ENCODE data around the gene ZNF101.

DNA sequence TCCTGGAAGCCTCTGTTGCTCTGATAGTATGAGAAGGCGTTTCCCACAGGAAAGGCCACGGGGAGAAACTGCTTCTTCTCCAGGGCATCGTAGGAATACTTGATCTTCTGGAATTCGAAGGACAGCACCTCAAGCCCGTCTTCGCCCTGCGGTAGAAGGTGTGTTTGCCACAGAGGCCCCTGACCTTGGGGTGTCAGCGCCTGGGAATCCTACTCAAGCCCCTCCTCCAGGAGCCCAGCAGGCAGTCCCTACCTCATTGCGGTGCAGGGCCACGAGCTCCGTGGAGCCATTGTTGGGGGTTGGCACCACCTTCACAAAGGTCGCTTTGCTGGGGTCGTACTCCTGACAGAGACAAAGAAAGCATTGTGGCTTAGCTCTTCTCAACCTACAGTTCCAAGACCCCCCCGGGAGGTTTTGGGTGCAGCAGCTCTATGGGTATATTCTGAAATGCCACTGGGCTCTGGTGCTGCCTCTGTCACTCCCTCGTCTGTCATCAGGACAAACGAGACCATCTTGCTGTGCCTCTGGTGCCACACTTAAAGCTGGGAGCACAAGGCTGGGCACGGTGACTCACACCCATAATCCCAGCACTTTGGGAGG lies 8.9 kb upstream of the ZNF101 start:
- TF ChIP-seq CTCF (IDR thresholded peaks at IDR 0.05) (no peak), POLR2A (IDR thresholded peaks at IDR 0.05) (no peak), EP300 (IDR thresholded peaks at IDR 0.05) (no peak)

Measured in ovary (tissue), 3 donors.